Thoracic aorta (tissue), 2 donors: Measurements from ENCODE around the gene FBXO38. TPM values are rescaled to one million over a fixed set of nuclear protein-coding genes. Genes with fewer than 3 reads are reported as not detected.

Experiments
- ATAC-seq: fragments of 150-250 bp; one replicate; pipeline ENCODE4 v1.8.0; 2017; ENCODE audit warnings: low read depth; ENCODE audit not compliant: insufficient number of reproducible peaks, low FRiP score
- DNase-seq: peaks from one replicate; pipeline ENCODE4 v3.0.0-alpha.2; 2020; ENCODE audit warnings: low spot score
- H3K27ac ChIP-seq, 2 donors: fragments of 200-600 bp; sonication (generic); 1 replicate in 1 of 2; 2 replicates in 1 of 2; pipeline ENCODE4 v1.5.1; 2016; ENCODE audit warnings: mild to moderate bottlenecking in 2 of 2, moderate library complexity in 2 of 2
- H3K27me3 ChIP-seq: fragments of 200-600 bp; sonication (generic); replicated peaks from 2 replicates; pipeline ENCODE4 v1.6.0; 2016; ENCODE audit warnings: mild to moderate bottlenecking; ENCODE audit not compliant: insufficient read depth
- H3K36me3 ChIP-seq: fragments of 200-600 bp; sonication (generic); one replicate; pipeline ENCODE4 v1.5.1; 2016
- H3K4me1 ChIP-seq, 2 donors: fragments of 200-600 bp; sonication (generic); 1 replicate in 1 of 2; 2 replicates in 1 of 2; pipeline versions ENCODE4 v1.5.1 to v1.6.0; 2016; ENCODE audit warnings: low read depth in 2 of 2, mild to moderate bottlenecking in 1 of 2; ENCODE audit not compliant: control insufficient read depth in 1 of 2
- H3K4me3 ChIP-seq: fragments of 200-600 bp; sonication (generic); 2 replicates; pipeline ENCODE4 v1.5.1; 2016; ENCODE audit warnings: mild to moderate bottlenecking
- H3K9me3 ChIP-seq: fragments of 200-600 bp; sonication (generic); 2 replicates; pipeline ENCODE4 v1.5.1; 2016
- CTCF ChIP-seq: fragments of 200-600 bp; sonication (generic); IDR thresholded peaks from one replicate; pipeline ENCODE4 v1.5.1; 2019; ENCODE audit warnings: antibody characterized with exemption
- total RNA-seq, 2 donors: library from RNA; depleted of rRNA; stranded (reverse); fragments of >200 nt; gene quantifications; one replicate each; pipeline versions ENCODE4 v1.1.0 to v1.2.3, GENCODE V29; 2016

Gene FBXO38
- total RNA-seq, 2 donors from 2014 or later, result 33.7 to 121 TPM

GRCh38 chr5:148492351-148492750 lies 108.6 kb downstream of the FBXO38 start:
- DNase-seq (no peak), ATAC-seq (no peak)
- H3K4me1 ChIP-seq, result peaks cover 0 to 9% of the 10 kb centered on the region in 2 donors
- H3K36me3 ChIP-seq, result no peaks in the 10 kb centered on the region
- no peak for TF ChIP-seq CTCF
- no peaks in the 10 kb centered on the region for H3K9me3 ChIP-seq
- H3K27me3 ChIP-seq, result no peaks in the 10 kb centered on the region
- no peak overlapping the region for H3K27ac ChIP-seq
- H3K4me3 ChIP-seq, result no peak overlapping the region

Other genes with a start within 250 kb of the FBXO38 start
- gene SPINK14, start 215.4 kb upstream of the FBXO38 start, total RNA-seq, result not detected
- not detected for gene SPINK6, start 180.9 kb upstream of the FBXO38 start, total RNA-seq
- gene MARCOL, start 145.4 kb upstream of the FBXO38 start, total RNA-seq, result not detected
- not detected for gene SPINK13, start 115.2 kb upstream of the FBXO38 start, total RNA-seq
- gene SPINK7, start 71.5 kb upstream of the FBXO38 start, total RNA-seq, result not detected
- not detected for gene SPINK9, start 48.4 kb upstream of the FBXO38 start, total RNA-seq